Ishikawa (cell line): ENCODE measurements around the gene LDAF1.

ENCODE experiments used
- CEBPB ChIP-seq: IDR thresholded peaks from 2 replicates; pipeline ENCODE4 v1.6.1; 2012
- CREB1 ChIP-seq: IDR thresholded peaks from 2 replicates; pipeline ENCODE4 v1.6.1; 2012; ENCODE audit warnings: low read depth
- EGR1 ChIP-seq: IDR thresholded peaks from 2 replicates; pipeline ENCODE4 v1.6.1; 2012
- EP300 ChIP-seq: IDR thresholded peaks from 2 replicates; pipeline ENCODE4 v1.6.1; 2012; ENCODE audit warnings: borderline replicate concordance
- FOXM1 ChIP-seq: IDR thresholded peaks from 2 replicates; pipeline ENCODE4 v1.6.1; 2012; ENCODE audit warnings: low read depth, borderline replicate concordance
- MAX ChIP-seq: IDR thresholded peaks from 2 replicates; pipeline ENCODE4 v1.6.1; 2012
- NFIC ChIP-seq: IDR thresholded peaks from 2 replicates; pipeline ENCODE4 v1.6.1; 2012
- RAD21 ChIP-seq: IDR thresholded peaks from 2 replicates; pipeline ENCODE4 v1.6.1; 2012; ENCODE audit warnings: low read depth
- REST ChIP-seq: IDR thresholded peaks from 2 replicates; pipeline ENCODE4 v1.6.1; 2012; ENCODE audit warnings: low read depth, mild to moderate bottlenecking
- TAF1 ChIP-seq: IDR thresholded peaks from 2 replicates; pipeline ENCODE4 v1.6.1; 2012; ENCODE audit warnings: low read depth, mild to moderate bottlenecking
- TCF12 ChIP-seq: IDR thresholded peaks from 2 replicates; pipeline ENCODE4 v1.6.1; 2012; ENCODE audit warnings: low read depth
- TEAD4 ChIP-seq: IDR thresholded peaks from 2 replicates; pipeline ENCODE4 v1.6.1; 2012
- USF1 ChIP-seq: IDR thresholded peaks from 2 replicates; pipeline ENCODE4 v1.6.1; 2012
- YY1 ChIP-seq: IDR thresholded peaks from 2 replicates; pipeline ENCODE4 v1.6.1; 2012; ENCODE audit warnings: low read depth
- ZBTB7A ChIP-seq: IDR thresholded peaks from 2 replicates; pipeline ENCODE4 v1.6.1; 2012; ENCODE audit warnings: low read depth

LDAF1 gene

GRCh38 chr16:21214086-21214485 is 55.6 kb downstream of the LDAF1 start:
- TF ChIP-seq EP300, result no peak

- TF ChIP-seq FOXM1 (no peak), MAX (no peak), REST (no peak), CEBPB (no peak), TCF12 (no peak), NFIC (no peak), TAF1 (no peak), EP300 (no peak), USF1 (no peak), RAD21 (no peak), EGR1 (no peak), ZBTB7A (no peak), TEAD4 (no peak), YY1 (no peak), CREB1 (no peak)
Measured at GRCh38 chr16:21217121-21217520, 58.6 kb downstream of the LDAF1 start.

GRCh38 chr16:21218153-21218552 is 59.7 kb downstream of the LDAF1 start:
- no peak for TF ChIP-seq NFIC
- TF ChIP-seq TEAD4, result no peak

GRCh38 chr16:21219551-21219950 is 61.1 kb downstream of the LDAF1 start:
- TF ChIP-seq YY1 (no peak), TAF1 (no peak), RAD21 (no peak), FOXM1 (no peak), USF1 (no peak), TEAD4 (no peak), NFIC (no peak), ZBTB7A (no peak), TCF12 (no peak), MAX (no peak), CEBPB (no peak), EP300 (no peak), EGR1 (no peak), REST (no peak), CREB1 (no peak)

- TF ChIP-seq REST (no peak), MAX (no peak), TCF12 (no peak), FOXM1 (no peak), YY1 (no peak), TAF1 (no peak), CEBPB (no peak), USF1 (no peak), EGR1 (no peak), RAD21 (no peak), EP300 (no peak), ZBTB7A (no peak)
Measured at GRCh38 chr16:21222495-21223337, 64.2 kb downstream of the LDAF1 start.
